Measurements from ENCODE around the gene CTSD. TPM values are rescaled to one million over a fixed set of nuclear protein-coding genes. Genes with fewer than 3 reads are reported as not detected.

CTSD gene
- polyA plus RNA-seq, 1 experiment: 77.8 TPM

GRCh38 chr11:1760351-1761109 lies 3.2 kb downstream of the CTSD start:
- Histone ChIP-seq H3K27ac (ENCODE audit: low read depth, low read length) (no peak overlapping the region), H3K9me3 (ENCODE audit: control insufficient read depth, insufficient read depth, low read length) (no peaks in the 10 kb centered on the region; the same call in 1 of the 2 replicates), H3K27me3 (ENCODE audit: control insufficient read depth, insufficient read depth, low read length) (no peaks in the 10 kb centered on the region), H3K4me3 (ENCODE audit: low read depth, low read length) (no peak overlapping the region)
- ChIA-PET POLR2A (no interaction called here), CTCF (interaction anchor here (0.5 kb wide), 1 partner anchor 72 kb away, joined by 3 read pairs; no protein-coding TSS in a partner anchor)
- TF ChIP-seq, protein P1, sequence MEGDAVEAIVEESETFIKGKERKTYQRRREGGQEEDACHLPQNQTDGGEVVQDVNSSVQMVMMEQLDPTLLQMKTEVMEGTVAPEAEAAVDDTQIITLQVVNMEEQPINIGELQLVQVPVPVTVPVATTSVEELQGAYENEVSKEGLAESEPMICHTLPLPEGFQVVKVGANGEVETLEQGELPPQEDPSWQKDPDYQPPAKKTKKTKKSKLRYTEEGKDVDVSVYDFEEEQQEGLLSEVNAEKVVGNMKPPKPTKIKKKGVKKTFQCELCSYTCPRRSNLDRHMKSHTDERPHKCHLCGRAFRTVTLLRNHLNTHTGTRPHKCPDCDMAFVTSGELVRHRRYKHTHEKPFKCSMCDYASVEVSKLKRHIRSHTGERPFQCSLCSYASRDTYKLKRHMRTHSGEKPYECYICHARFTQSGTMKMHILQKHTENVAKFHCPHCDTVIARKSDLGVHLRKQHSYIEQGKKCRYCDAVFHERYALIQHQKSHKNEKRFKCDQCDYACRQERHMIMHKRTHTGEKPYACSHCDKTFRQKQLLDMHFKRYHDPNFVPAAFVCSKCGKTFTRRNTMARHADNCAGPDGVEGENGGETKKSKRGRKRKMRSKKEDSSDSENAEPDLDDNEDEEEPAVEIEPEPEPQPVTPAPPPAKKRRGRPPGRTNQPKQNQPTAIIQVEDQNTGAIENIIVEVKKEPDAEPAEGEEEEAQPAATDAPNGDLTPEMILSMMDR (IDR thresholded peaks at IDR 0.05; ENCODE audit: low read depth, low read length): no peak
- DNase-seq (ENCODE audit: low read depth, low spot score): no peak

DNA sequence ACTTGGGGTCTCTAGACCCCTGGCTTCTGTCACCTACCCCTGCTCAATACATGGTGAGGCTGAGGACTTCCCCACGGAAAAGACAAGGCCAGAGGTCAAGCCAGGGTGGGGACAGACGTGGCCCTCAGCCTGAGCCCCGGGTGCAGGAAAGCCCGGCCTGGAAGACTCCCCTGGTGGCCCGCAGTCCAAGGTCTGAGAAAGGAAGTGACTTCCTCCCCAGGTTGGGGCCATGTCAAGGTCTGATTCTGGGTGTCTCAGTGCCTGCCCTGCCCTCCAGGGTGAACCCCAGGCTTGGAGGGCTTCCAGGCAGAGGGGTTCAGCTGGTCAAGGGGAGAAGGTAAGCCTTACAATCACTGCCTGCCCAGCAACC lies 3.9 kb downstream of the CTSD start:
- POLR2A ChIA-PET: no interaction called here
- Histone ChIP-seq H3K27ac (ENCODE audit: low read depth, low read length) (no peak overlapping the region), H3K27me3 (ENCODE audit: control insufficient read depth, insufficient read depth, low read length) (no peaks in the 10 kb centered on the region), H3K4me3 (ENCODE audit: low read depth, low read length) (no peak overlapping the region), H3K9me3 (ENCODE audit: control insufficient read depth, insufficient read depth, low read length) (no peaks in the 10 kb centered on the region; the same call in 1 of the 2 replicates)
- DNase-seq (ENCODE audit: low read depth, low spot score): no peak
- CTCF ChIA-PET: no interaction called here
- TF ChIP-seq, protein P1 (IDR thresholded peaks at IDR 0.05; ENCODE audit: low read depth, low read length): no peak

GRCh38 chr11:1759151-1759850 lies 4.4 kb downstream of the CTSD start:
- Histone ChIP-seq H3K27me3 (ENCODE audit: control insufficient read depth, insufficient read depth, low read length) (no peaks in the 10 kb centered on the region), H3K4me3 (ENCODE audit: low read depth, low read length) (no peak overlapping the region), H3K27ac (ENCODE audit: low read depth, low read length) (no peak overlapping the region), H3K9me3 (ENCODE audit: control insufficient read depth, insufficient read depth, low read length) (no peaks in the 10 kb centered on the region; the same call in 1 of the 2 replicates)
- POLR2A ChIA-PET: no interaction called here
- TF ChIP-seq, protein P1 (IDR thresholded peaks at IDR 0.05; ENCODE audit: low read depth, low read length): no peak
- CTCF ChIA-PET: no interaction called here
- no peak for DNase-seq (ENCODE audit: low read depth, low spot score)

- Histone ChIP-seq H3K9me3 (ENCODE audit: control insufficient read depth, insufficient read depth, low read length) (no peaks in the 10 kb centered on the region; the same call in 1 of the 2 replicates), H3K27ac (ENCODE audit: low read depth, low read length) (no peak overlapping the region), H3K4me3 (ENCODE audit: low read depth, low read length) (no peak overlapping the region), H3K27me3 (ENCODE audit: control insufficient read depth, insufficient read depth, low read length) (no peaks in the 10 kb centered on the region)
- TF ChIP-seq, protein P1 (IDR thresholded peaks at IDR 0.05; ENCODE audit: low read depth, low read length): no peak
- ChIA-PET POLR2A (no interaction called here), CTCF (no interaction called here)
- no peak for DNase-seq (ENCODE audit: low read depth, low spot score)
Measured at GRCh38 chr11:1758611-1759150, 5.0 kb downstream of the CTSD start.

All from AG04450 (cell line).